A673 (cell line): ENCODE measurements around the gene AKR1C4. TPM values are rescaled to one million over a fixed set of nuclear protein-coding genes. Genes with fewer than 3 reads are reported as not detected.
A peak's percentile ranks its signal among the peaks of the same experiment; 100 is the strongest.

Experiments
- Bru-seq: library from RNA; stranded (reverse); fragments of 400-500 nt; gene quantifications from one replicate; lab custom pipeline; 2021; lab: Mats Ljungman, UMichigan
- BruChase-seq, 2 experiments: library from RNA; stranded (reverse); fragments of 400-500 nt; gene quantifications; one replicate each; lab custom pipeline; 2021; lab: Mats Ljungman, UMichigan
- BruUV-seq: library from RNA; stranded (reverse); fragments of 400-500 nt; replicated peaks from 2 replicates; lab custom pipeline; 2021; lab: Mats Ljungman, UMichigan
- CTCF ChIA-PET: fragments of 300-600 bp; sonication (Branson Sonifier 250); formaldehyde crosslinking; loops from one replicate; lab custom pipeline; 2022; ENCODE audit warnings: antibody characterized with exemption; lab: Charles Lee
- POLR2A ChIA-PET: fragments of 300-600 bp; sonication (Branson Sonifier 250); formaldehyde crosslinking; loops from one replicate; lab custom pipeline; 2022; ENCODE audit warnings: antibody characterized with exemption; ENCODE audit not compliant: low non-redundant PET; lab: Charles Lee
- DNase-seq: peaks from one replicate; pipeline ENCODE4 v3.0.0-alpha.2; 2015; ENCODE audit warnings: low spot score
- H3K27ac ChIP-seq: fragments of 200-600 bp; sonication (generic); 2 replicates; pipeline ENCODE4 v1.5.1; 2016; ENCODE audit warnings: mixed run types, low read depth, mild to moderate bottlenecking, mixed read lengths, antibody characterized with exemption, low read length; ENCODE audit not compliant: poor library complexity, severe bottlenecking
- H3K27me3 ChIP-seq: fragments of 200-600 bp; sonication (generic); replicated peaks from 2 replicates; pipeline ENCODE4 v1.6.1; 2017; ENCODE audit warnings: mixed run types, low read depth, mild to moderate bottlenecking, mixed read lengths, antibody characterized with exemption, low read length; ENCODE audit not compliant: insufficient read depth, poor library complexity
- H3K36me3 ChIP-seq: fragments of 200-600 bp; sonication (generic); 2 replicates; pipeline ENCODE4 v1.6.1; 2016; ENCODE audit warnings: mixed run types, mild to moderate bottlenecking, mixed read lengths, antibody characterized with exemption, low read length; ENCODE audit not compliant: insufficient read depth, poor library complexity, severe bottlenecking
- H3K4me1 ChIP-seq: fragments of 200-600 bp; sonication (generic); 2 replicates; pipeline ENCODE4 v1.6.1; 2017; ENCODE audit warnings: mixed run types, mild to moderate bottlenecking, mixed read lengths, antibody characterized with exemption, low read length; ENCODE audit not compliant: insufficient read depth, poor library complexity, severe bottlenecking
- H3K4me3 ChIP-seq: fragments of 200-600 bp; sonication (generic); 2 replicates; pipeline ENCODE4 v1.5.1; 2016; ENCODE audit warnings: low read depth, mixed run types, mild to moderate bottlenecking, mixed read lengths, low read length; ENCODE audit not compliant: poor library complexity, severe bottlenecking
- H3K9me3 ChIP-seq: fragments of 200-600 bp; sonication (generic); 2 replicates; pipeline ENCODE4 v1.6.1; 2016; ENCODE audit warnings: mixed run types, low read depth, mild to moderate bottlenecking, mixed read lengths, antibody characterized with exemption, low read length; ENCODE audit not compliant: poor library complexity, severe bottlenecking
- EZH2 ChIP-seq: fragments of 200-600 bp; sonication (generic); IDR thresholded peaks from 2 replicates; pipeline ENCODE4 v1.6.1; 2017; ENCODE audit warnings: borderline replicate concordance, low read depth, mild to moderate bottlenecking, mixed read lengths, antibody characterized with exemption, low read length; ENCODE audit not compliant: poor library complexity, severe bottlenecking
- intact Hi-C: fragments of 100-400 bp; cut with micrococcal nuclease; formaldehyde crosslinking; loops from one replicate; pipeline ENCODE4 v1.10.0; 2022; ENCODE audit not compliant: unreplicated experiment
- long read RNA-seq: library from polyadenylated mRNA; stranded (forward); transcript quantifications from one replicate; pipeline ENCODE4 v2.0.0, GENCODE V29; 2022
- total RNA-seq: library from RNA; stranded (reverse); gene quantifications from 2 replicates; pipeline ENCODE4 v1.2.3, GENCODE V29; 2021
- TF ChIP-seq, protein P1 (sequence below): fragments of 300-800, 200-600 bp; sonication (generic); conservative IDR thresholded peaks from 2 replicates; pipeline ENCODE4 v1.5.1; 2017; ENCODE audit warnings: low read depth, mild to moderate bottlenecking, antibody characterized with exemption, low read length, moderate library complexity, mixed read lengths

AKR1C4 gene
- total RNA-seq (not detected in 2 replicates), Bru-seq, nascent RNA (percentile 9 among the genes with signal in this experiment), BruChase-seq, experiment 1, labeled RNA remaining after a 2-hour chase (percentile 11 among the genes with signal in this experiment), BruChase-seq, experiment 2, labeled RNA remaining after a 6-hour chase (not detected)
- long read RNA-seq: 0 reads

DNA sequence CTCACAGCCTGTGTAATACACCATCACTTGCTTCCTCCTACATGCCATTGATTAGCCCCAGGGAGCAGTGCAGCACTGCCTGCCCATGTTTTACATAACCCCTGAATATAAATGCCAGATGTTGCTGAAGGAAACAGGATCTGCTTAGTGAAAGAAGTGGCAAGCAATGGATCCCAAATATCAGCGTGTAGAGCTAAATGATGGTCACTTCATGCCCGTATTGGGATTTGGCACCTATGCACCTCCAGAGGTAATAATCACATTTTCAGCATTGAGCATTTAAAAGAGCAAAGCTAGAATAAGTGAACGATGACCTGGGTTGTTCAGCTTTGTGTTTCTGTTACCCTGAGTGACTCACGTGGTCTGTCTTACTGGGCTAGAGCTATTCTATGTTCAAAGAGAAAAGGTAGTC, at the start of gene AKR1C4:
Gene AKR1C4 (plus strand): TSS at position 136 of the 412 bp plus-strand sequence. CDS start 31 bp downstream, at position 167.
- intact Hi-C loops: no loop called here
- H3K4me3 ChIP-seq: no peak within 1 kb of the TSS
- no peaks in the 10 kb centered on the region for H3K4me1 ChIP-seq
- ChIA-PET POLR2A (no interaction called here), CTCF (no interaction called here)
- TF ChIP-seq, protein P1, sequence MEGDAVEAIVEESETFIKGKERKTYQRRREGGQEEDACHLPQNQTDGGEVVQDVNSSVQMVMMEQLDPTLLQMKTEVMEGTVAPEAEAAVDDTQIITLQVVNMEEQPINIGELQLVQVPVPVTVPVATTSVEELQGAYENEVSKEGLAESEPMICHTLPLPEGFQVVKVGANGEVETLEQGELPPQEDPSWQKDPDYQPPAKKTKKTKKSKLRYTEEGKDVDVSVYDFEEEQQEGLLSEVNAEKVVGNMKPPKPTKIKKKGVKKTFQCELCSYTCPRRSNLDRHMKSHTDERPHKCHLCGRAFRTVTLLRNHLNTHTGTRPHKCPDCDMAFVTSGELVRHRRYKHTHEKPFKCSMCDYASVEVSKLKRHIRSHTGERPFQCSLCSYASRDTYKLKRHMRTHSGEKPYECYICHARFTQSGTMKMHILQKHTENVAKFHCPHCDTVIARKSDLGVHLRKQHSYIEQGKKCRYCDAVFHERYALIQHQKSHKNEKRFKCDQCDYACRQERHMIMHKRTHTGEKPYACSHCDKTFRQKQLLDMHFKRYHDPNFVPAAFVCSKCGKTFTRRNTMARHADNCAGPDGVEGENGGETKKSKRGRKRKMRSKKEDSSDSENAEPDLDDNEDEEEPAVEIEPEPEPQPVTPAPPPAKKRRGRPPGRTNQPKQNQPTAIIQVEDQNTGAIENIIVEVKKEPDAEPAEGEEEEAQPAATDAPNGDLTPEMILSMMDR: no peak
- no peak for TF ChIP-seq EZH2
- no peaks in the 10 kb centered on the region for H3K36me3 ChIP-seq
- no peak within 1 kb of the TSS for H3K27ac ChIP-seq
- DNase-seq: no peak
- H3K9me3 ChIP-seq: peaks cover under 1% of the 10 kb centered on the region
- no TSS peak for BruUV-seq
- no peaks in the 10 kb centered on the region for H3K27me3 ChIP-seq

GRCh38 chr10:5146920-5147254, 49.8 kb upstream of the AKR1C4 start:
- TF ChIP-seq, protein P1: no peak
- TF ChIP-seq EZH2: no peak
- ChIA-PET POLR2A (no interaction called here), CTCF (no interaction called here)
- Histone ChIP-seq H3K4me1 (no peaks in the 10 kb centered on the region), H3K27ac (no peak overlapping the region), H3K9me3 (peaks cover 13% of the 10 kb centered on the region), H3K4me3 (no peak overlapping the region), H3K27me3 (no peaks in the 10 kb centered on the region), H3K36me3 (no peaks in the 10 kb centered on the region)
- intact Hi-C loops: no loop called here
- no TSS peak for BruUV-seq
- no peak for DNase-seq

DNA sequence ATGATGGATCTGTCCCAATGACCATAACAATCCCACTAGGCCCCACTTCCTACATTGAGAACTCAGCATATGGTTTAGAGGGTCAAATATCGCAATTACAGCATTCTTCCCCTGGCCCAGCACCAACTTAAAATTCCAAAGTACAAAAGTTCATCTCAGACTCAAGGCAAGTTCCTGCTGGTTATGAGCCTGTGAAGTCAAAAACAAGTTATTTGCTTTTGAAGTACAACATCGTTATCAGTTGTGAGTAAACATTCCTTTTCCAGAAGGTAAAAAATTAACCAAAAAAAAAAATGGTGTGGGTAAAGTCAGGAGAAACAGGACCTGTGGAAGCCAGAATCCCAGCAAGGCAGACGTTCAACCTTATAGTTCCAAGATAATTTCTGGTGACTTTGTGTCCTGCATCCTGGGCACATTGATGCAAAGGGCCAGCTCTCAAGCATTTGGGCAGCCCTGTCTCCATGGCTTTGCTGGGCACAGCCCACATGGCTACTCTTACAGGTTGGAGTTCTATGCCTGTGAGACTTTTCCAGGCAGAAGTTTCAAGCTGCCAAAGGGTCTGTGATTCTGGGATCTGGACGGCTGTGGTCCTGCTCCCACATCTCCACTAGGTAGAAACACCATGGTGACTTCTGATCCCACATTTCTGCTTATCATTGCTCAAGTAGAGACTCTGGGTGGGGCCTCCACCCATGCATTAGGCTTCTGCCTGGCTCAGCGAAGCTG, 49.2 kb upstream of the AKR1C4 start:
- DNase-seq: no peak
- POLR2A ChIA-PET: no interaction called here
- no peak overlapping the region for H3K27ac ChIP-seq
- no peaks in the 10 kb centered on the region for H3K36me3 ChIP-seq
- H3K4me1 ChIP-seq: no peaks in the 10 kb centered on the region
- BruUV-seq: no TSS peak
- CTCF ChIA-PET: no interaction called here
- H3K27me3 ChIP-seq: no peaks in the 10 kb centered on the region
- intact Hi-C loops: no loop called here
- peaks cover 13% of the 10 kb centered on the region for H3K9me3 ChIP-seq
- TF ChIP-seq, protein P1: no peak
- no peak for TF ChIP-seq EZH2
- no peak overlapping the region for H3K4me3 ChIP-seq
